ENCODE data around the gene SBF2. TPM values are rescaled to one million over a fixed set of nuclear protein-coding genes. Genes with fewer than 3 reads are reported as not detected.

The SBF2 gene
- total and polyA plus RNA-seq, 7 experiments from 2014 or later = 4.2 to 35.2 (median 13.3) TPM

DNA sequence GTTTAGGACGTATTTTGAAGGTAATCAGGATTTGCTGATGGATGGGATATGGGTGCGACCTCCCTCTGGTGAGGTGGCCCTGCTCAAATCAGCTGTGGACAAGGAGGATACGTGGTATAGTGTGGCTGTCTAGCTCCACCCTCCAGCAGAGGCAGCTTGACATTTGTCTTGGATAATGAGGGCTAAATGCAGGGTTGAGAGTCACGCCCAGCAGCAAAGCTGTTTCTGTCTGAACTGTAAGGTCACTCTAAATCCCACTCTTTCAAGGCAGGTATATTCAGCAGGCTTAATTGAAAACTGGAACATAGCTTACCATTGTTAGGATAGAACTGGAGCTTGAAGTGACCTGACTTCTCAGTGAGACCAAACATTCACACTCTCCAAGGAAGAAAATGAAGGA is 531.5 kb downstream of the SBF2 start:
- Histone ChIP-seq H3K27me3 (ENCODE audit: control insufficient read depth in 2 of 2, insufficient read depth in 2 of 2, low read length in 2 of 2) (no peaks in the 10 kb centered on the region), H3K4me3 (ENCODE audit: low read length) (no peak overlapping the region), H3K36me3 (ENCODE audit: control insufficient read depth in 2 of 3, insufficient read depth in 3 of 3, low read length in 3 of 3) (no peaks in the 10 kb centered on the region), H3K4me1 (ENCODE audit: control insufficient read depth in 2 of 2, insufficient read depth in 2 of 2, low read length in 2 of 2) (peaks cover 7 to 8% of the 10 kb centered on the region in 2 donors), H3K27ac (ENCODE audit: low read depth, low read length) (no peak overlapping the region), H3K9me3 (ENCODE audit: control insufficient read depth in 2 of 3, low read length in 3 of 3) (no peaks in the 10 kb centered on the region)
- no peaks in the 10 kb centered on the region for H3K27me3 Mint-ChIP-seq
- H3K9me3 Mint-ChIP-seq = no peaks in the 10 kb centered on the region
- H3K4me3 Mint-ChIP-seq = no peak overlapping the region
- no peak overlapping the region for H3K27ac Mint-ChIP-seq
- ChIA-PET CTCF (interaction anchor here (0.8 to 2.1 kb wide), 4 partner anchors 15 to 559 kb away, joined by 3 to 6 read pairs (median 4); no protein-coding TSS in a partner anchor), POLR2A (no interaction called here)
- DNase-seq = no peak
- H3K4me1 Mint-ChIP-seq = peaks cover 13 to 24% (median 18%) of the 10 kb centered on the region in 7 donors
- intact Hi-C loops (cut with micrococcal nuclease) = no loop called here
- ATAC-seq = no peak
- H3K36me3 Mint-ChIP-seq = peaks cover 0 to 10% (median 0%) of the 10 kb centered on the region in 5 donors

DNA sequence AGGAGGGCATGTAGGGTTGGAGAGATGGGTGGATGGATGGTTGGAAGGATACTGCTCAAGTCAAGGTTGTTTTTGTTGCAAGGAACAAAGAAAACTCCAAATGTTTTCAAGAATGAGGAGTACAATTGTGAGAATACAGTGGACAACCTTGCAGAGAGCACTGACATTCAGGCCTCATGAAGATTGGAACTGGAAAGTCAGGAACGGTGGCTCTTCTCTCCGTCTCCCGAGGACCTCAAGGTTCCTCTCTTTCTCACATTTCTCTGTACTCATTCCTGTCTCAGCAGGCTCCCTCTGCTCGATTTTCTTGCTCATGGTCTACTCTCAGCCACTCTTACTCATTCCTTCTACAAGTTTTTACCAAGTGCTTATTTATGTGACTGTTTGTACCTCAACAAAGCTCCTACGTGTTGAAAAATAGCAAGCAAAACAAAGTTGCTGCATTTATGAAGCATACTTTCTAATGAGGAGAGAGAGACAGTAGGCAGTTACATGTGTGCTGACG is 532.5 kb downstream of the SBF2 start:
- Histone ChIP-seq H3K4me1 (ENCODE audit: control insufficient read depth in 2 of 2, insufficient read depth in 2 of 2, low read length in 2 of 2) (peaks cover 7 to 9% of the 10 kb centered on the region in 2 donors), H3K9me3 (ENCODE audit: control insufficient read depth in 2 of 3, low read length in 3 of 3) (no peaks in the 10 kb centered on the region), H3K27me3 (ENCODE audit: control insufficient read depth in 2 of 2, insufficient read depth in 2 of 2, low read length in 2 of 2) (no peaks in the 10 kb centered on the region), H3K4me3 (ENCODE audit: low read length) (no peak overlapping the region), H3K27ac (ENCODE audit: low read depth, low read length) (no peak overlapping the region), H3K36me3 (ENCODE audit: control insufficient read depth in 2 of 3, insufficient read depth in 3 of 3, low read length in 3 of 3) (no peaks in the 10 kb centered on the region)
- Mint-ChIP-seq H3K4me3 (no peak overlapping the region), H3K9me3 (no peaks in the 10 kb centered on the region), H3K27ac (no peak overlapping the region), H3K4me1 (peaks cover 9 to 25% (median 18%) of the 10 kb centered on the region in 7 donors), H3K36me3 (peaks cover 0 to 8% (median 0%) of the 10 kb centered on the region in 5 donors), H3K27me3 (no peaks in the 10 kb centered on the region)
- ChIA-PET POLR2A (no interaction called here), CTCF (no interaction called here)
- no peak for DNase-seq
- intact Hi-C loops (cut with micrococcal nuclease) = no loop called here
- ATAC-seq = no peak

DNA sequence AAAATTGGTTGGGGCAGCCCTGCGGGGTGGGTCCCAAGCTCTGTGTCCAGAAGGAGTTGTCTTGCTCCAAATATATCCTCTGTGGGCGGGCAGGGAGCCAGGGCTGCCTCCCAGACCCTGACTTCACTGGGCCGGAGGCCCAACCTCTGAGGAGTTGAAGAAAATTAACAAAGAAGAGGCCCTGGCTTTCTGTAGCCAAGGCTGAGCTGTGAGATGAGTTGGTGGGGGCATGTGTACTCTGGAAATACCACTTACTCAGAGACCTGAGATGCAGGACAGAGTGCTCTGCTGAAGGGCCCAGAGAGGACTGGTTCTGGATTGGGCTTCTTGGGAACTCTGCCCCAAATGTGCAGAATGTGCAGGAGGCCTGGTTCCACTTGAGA is 533.8 kb downstream of the SBF2 start:
- Mint-ChIP-seq H3K9me3 (no peaks in the 10 kb centered on the region), H3K4me1 (peaks cover 12 to 37% (median 18%) of the 10 kb centered on the region in 7 donors), H3K27me3 (no peaks in the 10 kb centered on the region), H3K27ac (peak overlapping the region in 2 of 9 donors; percentile 5 to 64), H3K36me3 (peaks cover 0 to 8% (median 0%) of the 10 kb centered on the region in 5 donors), H3K4me3 (peak overlapping the region in 1 of 10 donors; percentile 26)
- Histone ChIP-seq H3K27me3 (ENCODE audit: control insufficient read depth in 2 of 2, insufficient read depth in 2 of 2, low read length in 2 of 2) (no peaks in the 10 kb centered on the region), H3K4me3 (ENCODE audit: low read length) (no peak overlapping the region), H3K27ac (ENCODE audit: low read depth, low read length) (no peak overlapping the region), H3K9me3 (ENCODE audit: control insufficient read depth in 2 of 3, low read length in 3 of 3) (no peaks in the 10 kb centered on the region), H3K36me3 (ENCODE audit: control insufficient read depth in 2 of 3, insufficient read depth in 3 of 3, low read length in 3 of 3) (no peaks in the 10 kb centered on the region), H3K4me1 (ENCODE audit: control insufficient read depth in 2 of 2, insufficient read depth in 2 of 2, low read length in 2 of 2) (peaks cover 7 to 9% of the 10 kb centered on the region in 2 donors)
- ChIA-PET POLR2A (no interaction called here), CTCF (interaction anchor here (0.6 to 3.3 kb wide), 4 partner anchors 22 to 564 kb away, joined by 3 to 36 read pairs (median 6); partner anchors contain the start of gene ADM)
- DNase-seq (no peak), ATAC-seq (no peak)
- intact Hi-C loops (cut with micrococcal nuclease) = no loop called here

DNA sequence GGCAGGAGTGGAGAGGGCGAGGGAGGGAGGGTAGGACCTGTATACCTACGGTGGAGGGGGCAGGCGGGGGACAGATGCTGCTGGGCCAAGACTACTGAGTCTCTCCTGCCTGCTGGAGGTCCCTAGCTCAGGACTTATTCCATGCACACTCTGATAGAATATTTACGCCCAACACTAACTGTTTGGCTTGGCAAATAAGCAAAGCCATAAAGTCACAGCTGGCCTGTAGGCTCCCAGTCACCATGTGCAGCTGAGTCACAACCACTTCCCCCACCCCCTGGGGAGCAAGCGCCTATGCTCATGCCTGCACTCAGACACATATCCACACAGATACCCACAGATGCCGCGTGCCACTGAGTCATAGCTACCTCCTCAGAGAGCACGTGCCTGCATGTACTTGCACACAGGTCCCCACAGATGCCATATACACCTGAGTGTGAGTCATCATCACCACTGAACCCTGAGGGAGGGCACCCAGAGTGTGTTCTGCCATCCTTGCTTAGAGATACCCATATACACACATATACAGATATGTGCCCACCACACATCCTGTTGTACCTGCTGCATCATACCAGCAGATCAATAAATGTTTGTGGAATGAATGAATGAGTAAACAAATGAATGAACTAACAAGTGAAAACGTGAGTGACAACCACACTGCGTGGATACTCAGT is 534.4 kb downstream of the SBF2 start:
- H3K36me3 ChIP-seq (ENCODE audit: control insufficient read depth in 2 of 3, insufficient read depth in 3 of 3, low read length in 3 of 3) = no peaks in the 10 kb centered on the region
- no peak overlapping the region for H3K27ac ChIP-seq (ENCODE audit: low read depth, low read length)
- DNase-seq (peak in 4 of 9 donors; percentile 6 to 84 (median 41)), ATAC-seq (peak; percentile 64)
- H3K4me1 Mint-ChIP-seq = peaks cover 12 to 37% (median 18%) of the 10 kb centered on the region in 7 donors
- peaks cover 7 to 9% of the 10 kb centered on the region in 2 donors for H3K4me1 ChIP-seq (ENCODE audit: control insufficient read depth in 2 of 2, insufficient read depth in 2 of 2, low read length in 2 of 2)
- H3K36me3 Mint-ChIP-seq = peaks cover 0 to 6% (median 0%) of the 10 kb centered on the region in 5 donors
- H3K4me3 Mint-ChIP-seq = peak overlapping the region; percentile 67 to 86 (median 82)
- no peaks in the 10 kb centered on the region for H3K9me3 Mint-ChIP-seq
- no peaks in the 10 kb centered on the region for H3K27me3 Mint-ChIP-seq
- H3K4me3 ChIP-seq (ENCODE audit: low read length) = no peak overlapping the region
- ChIA-PET CTCF (interaction anchor here (0.6 to 3.3 kb wide), 10 partner anchors 22 to 747 kb away, joined by 3 to 36 read pairs (median 3); partner anchors contain the start of gene ADM), POLR2A (no interaction called here)
- no peaks in the 10 kb centered on the region for H3K27me3 ChIP-seq (ENCODE audit: control insufficient read depth in 2 of 2, insufficient read depth in 2 of 2, low read length in 2 of 2)
- no peaks in the 10 kb centered on the region for H3K9me3 ChIP-seq (ENCODE audit: control insufficient read depth in 2 of 3, low read length in 3 of 3)
- intact Hi-C loops (cut with micrococcal nuclease) = loop anchor here (2.0 to 10.0 kb wide), 10 partner anchors 81 to 1077 kb away; partner anchors contain the start of genes WEE1 (in 2 of the 2), AMPD3 (in 1 of the 2), NRIP3 (in 1 of the 2) and RPL27A (in 1 of the 2)
- H3K27ac Mint-ChIP-seq = peak overlapping the region in 7 of 9 donors; percentile 11 to 86 (median 64)

DNA sequence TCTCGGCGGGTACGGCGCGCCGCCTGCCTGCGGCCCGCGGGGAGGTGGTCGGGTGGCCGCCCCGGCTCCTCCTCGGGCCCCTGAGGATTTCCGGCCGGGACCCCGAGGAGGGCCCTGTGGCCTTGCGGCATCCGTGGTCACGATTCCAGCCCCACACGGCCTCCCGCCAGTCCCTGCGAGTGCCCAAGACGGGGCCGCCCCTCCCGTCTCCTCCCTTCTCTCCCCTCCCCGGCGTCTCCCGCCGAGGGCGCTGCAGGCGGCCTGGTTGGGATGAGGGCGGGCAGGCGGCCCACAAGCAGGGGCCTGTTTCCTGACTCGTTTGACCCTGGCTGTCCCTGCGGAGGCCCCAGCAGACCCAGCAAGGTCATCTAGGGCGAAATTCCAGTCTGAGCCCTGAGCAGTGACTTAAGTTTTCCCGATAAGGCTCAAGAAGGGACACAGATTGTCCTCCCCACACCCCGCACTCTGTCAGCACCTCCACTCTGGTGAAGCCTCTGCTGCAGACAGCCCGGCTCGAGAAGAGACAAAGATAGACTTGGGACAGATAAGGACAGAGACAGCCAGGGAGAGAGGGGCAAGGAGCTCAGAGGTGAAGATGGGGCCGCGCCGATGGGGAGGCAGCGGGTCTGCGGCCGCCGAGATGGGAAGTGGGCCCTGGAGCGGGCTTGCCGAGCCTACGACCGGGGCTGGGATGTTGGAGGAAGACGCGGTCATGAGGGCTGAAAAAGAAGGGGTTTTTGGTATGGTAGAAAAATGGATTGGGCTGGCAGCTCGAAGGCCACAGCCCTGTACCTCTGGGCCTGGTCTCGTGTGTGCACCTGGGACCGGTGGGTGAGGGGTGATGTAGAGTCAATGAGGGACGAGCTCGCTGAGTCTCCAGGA is 535.1 kb downstream of the SBF2 start:
- intact Hi-C loops (cut with micrococcal nuclease) = loop anchor here (1.0 to 10.0 kb wide), 18 partner anchors 82 to 1077 kb away; partner anchors contain the start of genes WEE1 (in 2 of the 2), AMPD3 (in 1 of the 2), NRIP3 (in 1 of the 2) and RPL27A (in 1 of the 2)
- ChIA-PET POLR2A (interaction anchor here (0.6 to 0.8 kb wide), 3 partner anchors 17 to 1069 kb away, joined by 3 to 5 read pairs (median 3); no protein-coding TSS in a partner anchor), CTCF (interaction anchor here (0.6 to 3.3 kb wide), 11 partner anchors 9 to 746 kb away, joined by 3 to 36 read pairs (median 3); partner anchors contain the start of gene ADM)
- H3K4me1 ChIP-seq (ENCODE audit: control insufficient read depth in 2 of 2, insufficient read depth in 2 of 2, low read length in 2 of 2) = peaks cover 7 to 9% of the 10 kb centered on the region in 2 donors
- H3K36me3 ChIP-seq (ENCODE audit: control insufficient read depth in 2 of 3, insufficient read depth in 3 of 3, low read length in 3 of 3) = no peaks in the 10 kb centered on the region
- H3K27ac ChIP-seq (ENCODE audit: low read depth, low read length) = peak overlapping the region; percentile 50
- Mint-ChIP-seq H3K9me3 (no peaks in the 10 kb centered on the region), H3K4me1 (peaks cover 12 to 37% (median 18%) of the 10 kb centered on the region in 7 donors), H3K27ac (peak overlapping the region in 5 of 9 donors; percentile 53 to 86 (median 81)), H3K36me3 (peaks cover 0 to 2% (median 0%) of the 10 kb centered on the region in 5 donors), H3K4me3 (peak overlapping the region; percentile 67 to 86 (median 82)), H3K27me3 (no peaks in the 10 kb centered on the region)
- no peaks in the 10 kb centered on the region for H3K9me3 ChIP-seq (ENCODE audit: control insufficient read depth in 2 of 3, low read length in 3 of 3)
- H3K4me3 ChIP-seq (ENCODE audit: low read length) = peak overlapping the region; percentile 91
- ATAC-seq (peak; percentile 30), DNase-seq (peak in 7 of 9 donors; percentile 29 to 74 (median 35))
- no peaks in the 10 kb centered on the region for H3K27me3 ChIP-seq (ENCODE audit: control insufficient read depth in 2 of 2, insufficient read depth in 2 of 2, low read length in 2 of 2)

All from naive thymus-derived CD4-positive, alpha-beta T cell (primary cell).